Activated T-helper 1 cell treated with anti-CD3 and anti-CD28 coated beads, Interleukin-2, amount 50 U/mL, for 16 hours (primary cell): ENCODE measurements around the gene CST4.
"Not testable (repeated sequence)": the region's sequence is repeated elsewhere in the genome, so short reads cannot be mapped to it uniquely, and the experiment has no call there.

Experiments used
- DNase-seq, 2 donors: peaks; one replicate each; pipeline ENCODE4 v3.0.0-alpha.2; 2020; ENCODE audit warnings: low read depth in 1 of 2, low spot score in 1 of 2

CST4 gene

GRCh38 chr20:23662276-23662870 lies 26.5 kb downstream of the CST4 start:
- DNase-seq, result no peak

- DNase-seq, result no peak
Observed at GRCh38 chr20:23661002-23661429, 27.8 kb downstream of the CST4 start.

- DNase-seq, result no peak
Observed at GRCh38 chr20:23659989-23660837, 28.6 kb downstream of the CST4 start.

GRCh38 chr20:23659610-23659988 lies 29.2 kb downstream of the CST4 start:
- not testable (repeated sequence) for DNase-seq

GRCh38 chr20:23658989-23659609 lies 29.7 kb downstream of the CST4 start:
- DNase-seq, result no peak

GRCh38 chr20:23658336-23658735 lies 30.5 kb downstream of the CST4 start:
- no peak for DNase-seq

GRCh38 chr20:23657202-23657601 lies 31.6 kb downstream of the CST4 start:
- DNase-seq, result no peak

GRCh38 chr20:23656372-23656771 lies 32.5 kb downstream of the CST4 start:
- no peak for DNase-seq

- DNase-seq, result no peak
Observed at GRCh38 chr20:23655491-23656211, 33.2 kb downstream of the CST4 start.

- DNase-seq, result no peak
Observed at GRCh38 chr20:23654717-23655116, 34.1 kb downstream of the CST4 start.

GRCh38 chr20:23654000-23654399 lies 34.8 kb downstream of the CST4 start:
- no peak for DNase-seq

GRCh38 chr20:23653400-23653938 lies 35.4 kb downstream of the CST4 start:
- DNase-seq, result no peak

- DNase-seq, result no peak
Observed at GRCh38 chr20:23652926-23653325, 35.9 kb downstream of the CST4 start.

GRCh38 chr20:23652371-23652770 lies 36.5 kb downstream of the CST4 start:
- no peak for DNase-seq

- no peak for DNase-seq
Observed at GRCh38 chr20:23651117-23651516, 37.7 kb downstream of the CST4 start.

GRCh38 chr20:23649830-23650417 lies 38.9 kb downstream of the CST4 start:
- DNase-seq, result no peak

- no peak for DNase-seq
Observed at GRCh38 chr20:23649242-23649641, 39.6 kb downstream of the CST4 start.

GRCh38 chr20:23647346-23647745 lies 41.5 kb downstream of the CST4 start:
- no peak for DNase-seq

- no peak for DNase-seq
Observed at GRCh38 chr20:23646106-23646873, 42.5 kb downstream of the CST4 start.

GRCh38 chr20:23645575-23645974 lies 43.3 kb downstream of the CST4 start:
- no peak for DNase-seq
